Ovary (tissue), 3 donors: ENCODE measurements around the gene SAMHD1.

Source experiments
- CTCF ChIP-seq, 3 donors: fragments of 450-650 bp in 2 of 3; fragments of 200-600 bp in 1 of 3; IDR thresholded peaks; one replicate each; pipeline versions ENCODE4 v1.5.1 to v1.8.0; 2016 to 2022; ENCODE audit warnings: antibody characterized with exemption in 3 of 3, mild to moderate bottlenecking in 1 of 3
- EP300 ChIP-seq: sonication (generic); formaldehyde crosslinking; IDR thresholded peaks from one replicate; pipeline ENCODE4 v1.6.1; 2017; ENCODE audit warnings: antibody characterized with exemption
- POLR2A ChIP-seq: fragments of 450-650 bp; IDR thresholded peaks from one replicate; pipeline ENCODE4 v1.6.1; 2017; ENCODE audit warnings: antibody characterized with exemption, mild to moderate bottlenecking, moderate library complexity
- donor health status: DM: no; HTN: no; CAD: no.

GRCh38 chr20:36926653-36927200, 24.8 kb downstream of the SAMHD1 start:
- TF ChIP-seq CTCF (IDR thresholded peaks at IDR 0.05), result no peak
- no peak for TF ChIP-seq POLR2A
- TF ChIP-seq EP300, result no peak
